GM21576 (cell line): Measurements from ENCODE around the gene SLC6A18.
"Not testable (repeated sequence)": the region's sequence is repeated elsewhere in the genome, so short reads cannot be mapped to it uniquely, and the experiment has no call there.

ENCODE experiments used
- ATAC-seq: cut with Tn5 transposase; IDR thresholded peaks from one replicate; pipeline ENCODE4 v1.9.1; 2021; ENCODE audit warnings: mild to moderate bottlenecking, moderate library complexity; ENCODE audit not compliant: unreplicated experiment

SLC6A18 gene

DNA sequence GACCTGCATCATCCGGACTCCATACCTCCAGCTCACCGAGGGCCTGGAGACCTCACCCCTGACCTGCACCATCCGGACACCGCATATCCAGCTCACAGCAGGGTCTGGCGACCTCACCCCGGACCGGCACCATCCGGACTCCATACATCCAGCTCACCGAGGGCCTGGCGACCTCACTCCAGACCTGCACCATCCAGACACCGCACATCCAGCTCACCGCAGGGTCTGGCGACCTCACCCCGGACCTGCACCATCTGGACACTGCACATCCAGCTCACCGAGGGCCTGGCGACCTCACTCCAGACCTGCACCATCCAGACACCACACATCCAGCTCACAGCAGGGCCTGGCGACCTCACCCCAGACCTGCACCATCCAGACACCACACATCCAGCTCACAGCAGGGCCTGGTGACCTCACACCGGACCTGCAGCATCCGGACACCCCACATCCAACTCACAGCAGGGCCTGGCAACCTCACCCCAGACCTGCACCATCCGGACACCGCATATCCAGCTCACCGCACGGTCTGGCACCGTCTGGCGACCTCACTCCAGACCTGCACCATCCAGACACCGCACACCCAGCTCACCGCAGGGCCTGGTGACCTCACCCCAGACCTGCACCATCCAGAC, 59.3 kb downstream of the SLC6A18 start:
- not testable (repeated sequence) for ATAC-seq

DNA sequence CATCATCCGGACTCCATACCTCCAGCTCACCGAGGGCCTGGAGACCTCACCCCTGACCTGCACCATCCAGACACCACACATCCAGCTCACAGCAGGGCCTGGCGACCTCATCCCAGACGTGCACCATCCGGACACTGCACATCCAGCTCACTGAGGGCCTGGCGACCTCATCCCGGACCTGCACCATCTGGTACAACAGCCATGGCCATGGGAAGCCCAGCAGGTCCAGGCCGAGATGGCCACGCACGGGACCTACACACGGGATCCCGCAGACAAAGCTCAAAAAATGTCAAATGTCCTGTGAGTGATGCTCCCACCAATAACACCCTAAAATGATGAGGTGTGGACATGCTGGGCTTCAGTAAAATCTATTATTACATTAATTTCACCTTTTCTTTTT, 60.0 kb downstream of the SLC6A18 start:
- no peak for ATAC-seq

DNA sequence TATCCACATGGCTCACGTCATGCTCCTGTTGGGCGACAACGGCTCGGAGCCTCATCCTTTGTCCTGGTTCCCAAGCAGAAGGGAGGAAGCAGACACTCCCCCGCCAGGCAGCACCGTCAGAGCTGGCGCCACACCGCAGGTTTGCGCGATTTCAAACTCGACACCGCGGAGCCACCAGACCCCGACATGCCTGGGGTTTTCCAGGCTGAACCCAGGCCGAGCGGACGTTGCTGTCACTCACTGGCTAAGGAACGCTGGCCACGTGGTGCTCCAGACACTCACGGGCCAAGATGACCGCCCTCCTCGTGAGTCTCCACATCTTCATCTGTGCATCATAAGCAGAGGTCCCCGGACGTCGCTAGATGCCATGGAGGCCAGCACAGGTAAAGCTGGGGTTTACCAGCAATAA, 60.7 kb downstream of the SLC6A18 start:
- ATAC-seq, result no peak

DNA sequence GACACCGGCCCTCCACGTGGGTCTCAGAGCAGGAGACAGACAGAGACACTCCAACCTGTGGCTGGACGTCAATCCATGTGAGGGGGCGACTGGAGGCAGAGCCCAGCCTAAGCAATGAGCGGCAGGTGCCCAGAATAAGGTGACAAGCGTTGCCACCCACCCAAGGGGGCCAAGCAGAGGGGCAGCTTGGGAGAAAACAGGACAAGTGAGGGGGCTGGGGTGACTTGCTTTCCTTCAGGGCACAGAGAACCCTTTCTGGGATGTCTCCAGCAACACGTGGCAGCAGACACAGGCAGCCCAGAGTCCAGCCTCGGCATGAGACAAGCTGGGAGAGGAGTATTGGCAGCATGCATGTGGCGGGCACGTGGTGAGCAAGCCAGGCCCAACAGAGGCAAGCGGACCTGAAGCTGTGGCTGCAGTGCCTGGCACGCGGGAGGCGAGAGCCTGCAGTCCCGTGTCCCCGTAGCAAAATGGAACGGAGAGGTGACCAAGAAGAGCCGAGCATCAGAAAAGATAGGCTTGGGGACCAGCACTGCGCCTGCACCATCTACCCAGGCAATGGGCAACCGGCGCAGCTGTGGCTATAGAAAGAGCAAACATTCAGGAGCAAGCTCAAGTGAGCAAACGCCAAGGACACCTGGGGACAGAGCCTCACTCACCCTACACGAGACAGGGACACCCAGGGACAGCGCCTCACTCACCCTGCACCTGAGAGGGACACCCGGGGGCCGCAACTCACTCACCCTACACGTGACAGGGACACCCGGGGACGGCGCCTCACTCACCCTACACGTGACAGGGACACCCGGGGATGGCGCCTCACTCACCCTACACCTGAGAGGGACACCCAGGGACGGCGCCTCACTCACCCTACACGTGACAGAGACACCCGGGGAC, 63.5 kb downstream of the SLC6A18 start:
- ATAC-seq, result no peak

DNA sequence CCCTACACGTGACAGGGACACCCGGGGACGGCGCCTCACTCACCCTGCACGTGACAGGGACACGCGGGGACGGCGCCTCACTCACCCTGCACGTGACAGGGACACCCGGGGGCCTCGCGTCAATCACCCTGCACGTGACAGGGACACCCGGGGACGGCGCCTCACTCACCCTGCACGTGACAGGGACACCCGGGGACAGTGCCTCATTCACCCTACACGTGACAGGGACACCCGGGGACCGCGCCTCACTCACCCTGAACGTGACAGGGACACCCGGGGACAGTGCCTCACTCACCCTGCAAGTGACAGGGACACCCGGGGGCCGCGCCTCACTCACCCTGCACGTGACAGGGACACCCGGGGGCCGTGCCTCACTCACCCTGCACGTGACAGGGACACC, 64.4 kb downstream of the SLC6A18 start:
- ATAC-seq, result not testable (repeated sequence)

DNA sequence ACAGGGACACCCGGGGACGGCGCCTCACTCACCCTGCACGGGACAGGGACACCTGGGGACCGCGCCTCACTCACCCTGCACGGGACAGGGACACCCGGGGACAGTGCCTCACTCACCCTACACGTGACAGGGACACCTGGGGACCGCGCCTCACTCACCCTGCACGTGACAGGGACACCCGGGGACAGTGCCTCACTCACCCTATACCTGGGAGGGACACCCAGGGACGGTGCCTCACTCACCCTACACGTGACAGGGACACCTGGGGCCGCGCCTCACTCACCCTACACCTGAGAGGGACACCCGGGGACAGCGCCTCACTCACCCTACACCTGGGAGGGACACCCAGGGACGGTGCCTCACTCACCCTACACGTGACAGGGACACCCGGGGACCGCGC, 65.8 kb downstream of the SLC6A18 start:
- not testable (repeated sequence) for ATAC-seq

DNA sequence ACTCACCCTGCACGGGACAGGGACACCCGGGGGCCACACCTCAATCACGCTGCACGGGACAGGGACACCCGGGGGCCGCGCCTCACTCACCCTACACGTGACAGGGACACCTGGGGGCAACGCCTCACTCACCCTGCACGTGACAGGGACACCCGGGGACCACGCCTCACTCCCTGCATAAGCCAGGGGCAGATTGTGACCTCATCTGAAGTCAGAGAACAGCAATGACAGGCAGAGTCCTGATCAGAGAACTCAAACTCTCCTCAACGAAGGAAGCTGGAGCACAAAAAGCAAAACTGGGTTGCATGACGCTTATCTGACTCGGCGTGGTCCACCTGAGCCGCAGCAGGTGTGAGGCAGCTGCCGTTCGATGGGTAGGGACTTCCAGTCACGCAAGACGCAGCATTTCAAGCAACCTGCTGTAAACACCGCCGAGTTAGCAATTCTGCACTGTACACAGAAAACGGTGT, 66.5 kb downstream of the SLC6A18 start:
- ATAC-seq, result no peak

DNA sequence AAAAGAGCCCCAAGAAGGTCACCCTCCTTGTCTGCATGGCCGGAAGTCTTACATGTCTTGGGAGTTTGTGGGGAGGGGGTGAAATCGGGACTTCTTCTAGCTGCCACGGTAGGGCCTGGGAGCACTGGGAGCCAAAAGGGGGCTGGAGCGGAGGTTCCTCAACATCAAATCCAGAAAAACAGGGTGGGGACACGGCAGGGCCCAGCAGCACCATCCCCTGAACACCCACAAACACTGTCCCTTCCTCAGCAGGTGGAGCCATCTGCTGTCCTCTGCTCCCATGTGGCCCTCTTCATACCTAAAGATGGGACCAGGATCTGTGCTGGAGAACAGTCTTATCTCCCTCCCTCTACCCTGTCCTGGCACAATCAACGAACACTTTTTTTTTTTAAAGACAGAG, 67.0 kb downstream of the SLC6A18 start:
- ATAC-seq, result no peak

DNA sequence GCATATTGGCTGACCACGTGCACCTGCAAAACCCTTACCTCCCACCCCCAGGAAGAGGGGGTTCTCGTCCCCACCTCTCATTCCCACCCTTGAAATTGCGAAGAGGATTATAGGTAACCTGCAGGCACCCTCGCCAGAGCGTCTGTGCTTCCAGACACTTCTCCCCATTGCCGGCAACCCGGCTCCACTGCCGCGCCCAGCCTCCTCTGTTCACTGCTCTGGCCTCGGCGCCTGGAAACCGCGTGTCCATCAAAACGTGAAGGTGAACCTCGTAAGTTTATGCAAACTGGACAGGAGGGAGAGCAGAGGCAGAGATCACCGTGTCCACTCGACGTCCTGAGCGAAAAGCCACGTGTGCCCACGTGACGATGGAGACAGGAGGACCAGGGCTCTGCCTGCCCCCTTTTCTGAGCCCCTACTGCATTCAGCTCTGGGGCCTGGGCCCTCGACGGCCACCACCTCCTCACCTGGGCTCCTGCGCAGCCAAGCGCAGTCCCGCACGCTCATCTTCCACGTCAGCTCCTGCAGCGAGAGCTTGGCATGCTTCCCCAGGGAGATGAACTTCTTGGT, 67.8 kb downstream of the SLC6A18 start:
- no peak for ATAC-seq

DNA sequence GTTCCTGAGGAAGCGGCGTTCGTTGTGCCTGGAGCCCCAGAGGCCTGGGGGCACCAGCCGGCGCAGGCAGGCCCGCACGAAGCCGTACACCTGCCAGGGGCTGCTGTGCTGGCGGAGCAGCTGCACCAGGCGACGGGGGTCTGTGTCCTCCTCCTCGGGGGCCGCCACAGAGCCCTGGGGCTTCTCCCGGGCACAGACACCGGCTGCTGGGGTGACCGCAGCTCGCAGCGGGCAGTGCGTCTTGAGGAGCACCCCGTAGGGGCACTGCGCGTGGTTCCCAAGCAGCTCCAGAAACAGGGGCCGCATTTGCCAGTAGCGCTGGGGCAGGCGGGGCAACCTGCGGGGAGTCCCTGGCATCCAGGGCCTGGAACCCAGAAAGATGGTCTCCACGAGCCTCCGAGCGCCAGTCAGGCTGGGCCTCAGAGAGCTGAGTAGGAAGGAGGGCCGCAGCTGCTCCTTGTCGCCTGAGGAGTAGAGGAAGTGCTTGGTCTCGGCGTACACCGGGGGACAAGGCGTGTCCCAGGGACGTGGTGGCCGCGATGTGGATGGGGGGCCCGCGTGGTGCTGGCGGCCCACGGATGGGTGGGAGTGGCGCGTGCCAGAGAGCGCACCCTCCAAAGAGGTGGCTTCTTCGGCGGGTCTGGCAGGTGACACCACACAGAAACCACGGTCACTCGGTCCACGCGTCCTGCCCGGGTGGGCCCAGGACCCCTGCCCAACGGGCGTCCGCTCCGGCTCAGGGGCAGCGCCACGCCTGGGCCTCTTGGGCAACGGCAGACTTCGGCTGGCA, 68.4 kb downstream of the SLC6A18 start:
- no peak for ATAC-seq

DNA sequence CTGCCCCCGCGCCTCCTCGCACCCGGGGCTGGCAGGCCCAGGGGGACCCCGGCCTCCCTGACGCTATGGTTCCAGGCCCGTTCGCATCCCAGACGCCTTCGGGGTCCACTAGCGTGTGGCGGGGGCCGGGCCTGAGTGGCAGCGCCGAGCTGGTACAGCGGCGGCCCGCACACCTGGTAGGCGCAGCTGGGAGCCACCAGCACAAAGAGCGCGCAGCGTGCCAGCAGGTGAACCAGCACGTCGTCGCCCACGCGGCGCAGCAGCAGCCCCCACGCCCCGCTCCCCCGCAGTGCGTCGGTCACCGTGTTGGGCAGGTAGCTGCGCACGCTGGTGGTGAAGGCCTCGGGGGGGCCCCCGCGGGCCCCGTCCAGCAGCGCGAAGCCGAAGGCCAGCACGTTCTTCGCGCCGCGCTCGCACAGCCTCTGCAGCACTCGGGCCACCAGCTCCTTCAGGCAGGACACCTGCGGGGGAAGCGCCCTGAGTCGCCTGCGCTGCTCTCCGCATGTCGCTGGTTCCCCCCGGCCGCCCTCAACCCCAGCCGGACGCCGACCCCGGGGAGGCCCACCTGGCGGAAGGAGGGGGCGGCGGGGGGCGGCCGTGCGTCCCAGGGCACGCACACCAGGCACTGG, 69.1 kb downstream of the SLC6A18 start:
- no peak for ATAC-seq

DNA sequence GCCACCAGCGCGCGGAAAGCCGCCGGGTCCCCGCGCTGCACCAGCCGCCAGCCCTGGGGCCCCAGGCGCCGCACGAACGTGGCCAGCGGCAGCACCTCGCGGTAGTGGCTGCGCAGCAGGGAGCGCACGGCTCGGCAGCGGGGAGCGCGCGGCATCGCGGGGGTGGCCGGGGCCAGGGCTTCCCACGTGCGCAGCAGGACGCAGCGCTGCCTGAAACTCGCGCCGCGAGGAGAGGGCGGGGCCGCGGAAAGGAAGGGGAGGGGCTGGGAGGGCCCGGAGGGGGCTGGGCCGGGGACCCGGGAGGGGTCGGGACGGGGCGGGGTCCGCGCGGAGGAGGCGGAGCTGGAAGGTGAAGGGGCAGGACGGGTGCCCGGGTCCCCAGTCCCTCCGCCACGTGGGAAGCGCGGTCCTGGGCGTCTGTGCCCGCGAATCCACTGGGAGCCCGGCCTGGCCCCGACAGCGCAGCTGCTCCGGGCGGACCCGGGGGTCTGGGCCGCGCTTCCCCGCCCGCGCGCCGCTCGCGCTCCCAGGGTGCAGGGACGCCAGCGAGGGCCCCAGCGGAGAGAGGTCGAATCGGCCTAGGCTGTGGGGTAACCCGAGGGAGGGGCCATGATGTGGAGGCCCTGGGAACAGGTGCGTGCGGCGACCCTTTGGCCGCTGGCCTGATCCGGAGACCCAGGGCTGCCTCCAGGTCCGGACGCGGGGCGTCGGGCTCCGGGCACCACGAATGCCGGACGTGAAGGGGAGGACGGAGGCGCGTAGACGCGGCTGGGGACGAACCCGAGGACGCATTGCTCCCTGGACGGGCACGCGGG, 69.9 kb downstream of the SLC6A18 start, which contains the start of gene TERT:
Gene TERT (minus strand): TSS at position 234 of the 815 bp plus-strand sequence. CDS start 79 bp downstream, at position 155.
- ATAC-seq, result no peak

DNA sequence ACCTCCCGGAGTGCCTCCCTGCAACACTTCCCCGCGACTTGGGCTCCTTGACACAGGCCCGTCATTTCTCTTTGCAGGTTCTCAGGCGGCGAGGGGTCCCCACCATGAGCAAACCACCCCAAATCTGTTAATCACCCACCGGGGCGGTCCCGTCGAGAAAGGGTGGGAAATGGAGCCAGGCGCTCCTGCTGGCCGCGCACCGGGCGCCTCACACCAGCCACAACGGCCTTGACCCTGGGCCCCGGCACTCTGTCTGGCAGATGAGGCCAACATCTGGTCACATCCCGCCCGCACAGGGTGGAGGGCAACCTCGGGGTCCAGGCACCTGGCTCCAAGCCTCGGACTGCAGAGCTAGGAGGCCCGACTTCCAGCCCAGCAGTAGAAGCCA, 70.5 kb downstream of the SLC6A18 start:
- ATAC-seq, result no peak
